Astrocyte of the cerebellum (primary cell): Measurements from ENCODE around the gene RFPL3.

Experiments used
- DNase-seq: peaks from one replicate; pipeline ENCODE4 v3.0.0-alpha.2; 2011; ENCODE audit warnings: low read depth
- H3K4me3 ChIP-seq: 2 replicates; pipeline ENCODE4 v1.5.1; 2011; ENCODE audit warnings: mild to moderate bottlenecking, low read depth, low read length, moderate library complexity
- CTCF ChIP-seq: IDR thresholded peaks from 2 replicates; pipeline ENCODE4 v1.5.1; 2012; ENCODE audit warnings: low read length, low read depth, moderate library complexity, mild to moderate bottlenecking; ENCODE audit errors: missing control alignments
- in situ Hi-C: cut with HindIII; loops from 2 replicates; pipeline ENCODE4 v1.10.0; 2017; ENCODE audit warnings: low sequenced_read_pairs

Gene RFPL3

DNA sequence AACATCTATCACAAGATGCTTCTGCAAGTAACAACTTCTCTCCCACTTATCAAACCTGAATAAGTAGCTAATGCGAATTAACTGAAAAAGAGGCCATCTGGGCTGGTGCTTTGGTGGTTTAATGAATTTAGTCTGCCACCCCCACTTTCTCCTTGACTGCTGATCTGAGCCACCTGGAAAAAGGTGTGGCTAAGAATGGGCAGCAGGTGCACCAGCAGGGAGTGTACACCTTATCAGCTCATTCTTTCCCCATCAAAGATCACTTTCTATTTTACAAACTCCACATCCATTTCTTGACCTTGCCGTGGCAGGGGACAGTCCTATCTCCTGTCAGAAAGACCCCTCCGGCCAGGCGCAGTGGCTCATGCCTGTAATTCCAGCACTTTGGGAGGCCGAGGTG is 6.5 kb downstream of the RFPL3 start:
- no peak for DNase-seq
- TF ChIP-seq CTCF: no peak
- H3K4me3 ChIP-seq: no peak overlapping the region
- in situ Hi-C loops: no loop called here

- TF ChIP-seq CTCF: no peak
- in situ Hi-C loops: no loop called here
- DNase-seq: no peak
- H3K4me3 ChIP-seq: no peak overlapping the region
Measured at GRCh38 chr22:32375678-32376450, 18.2 kb downstream of the RFPL3 start.

- no peak for TF ChIP-seq CTCF
- in situ Hi-C loops: no loop called here
- no peak for DNase-seq
- H3K4me3 ChIP-seq: no peak overlapping the region
Measured at GRCh38 chr22:32376681-32377080, 19.0 kb downstream of the RFPL3 start.

DNA sequence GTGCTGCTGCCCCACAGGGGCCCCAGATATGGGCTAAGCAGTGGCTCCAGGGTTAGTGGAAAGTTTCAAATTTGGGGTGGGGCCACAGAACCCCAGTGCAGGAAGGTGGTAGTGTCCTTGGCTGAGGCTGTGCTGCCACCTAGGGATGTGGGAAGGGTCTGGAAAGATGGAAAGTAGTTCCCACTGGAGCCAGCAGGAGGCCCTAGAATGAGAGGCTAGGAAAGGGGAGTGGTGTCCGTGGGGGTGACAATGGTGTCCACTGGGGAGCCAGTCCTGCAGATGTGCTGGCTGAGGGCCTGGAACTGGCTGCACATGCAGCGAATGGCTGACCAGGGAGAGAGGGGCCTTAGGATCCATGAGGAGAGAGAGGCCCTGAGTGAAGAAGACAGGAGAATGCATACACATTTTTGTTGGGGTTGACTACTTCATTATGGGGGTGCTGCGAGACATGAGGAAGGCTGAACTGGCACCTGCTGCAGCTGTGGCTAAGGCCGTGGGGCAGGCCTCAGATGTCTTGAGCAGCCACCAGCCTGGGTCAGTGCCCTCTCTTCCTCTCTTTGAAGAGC is 21.1 kb downstream of the RFPL3 start:
- no peak overlapping the region for H3K4me3 ChIP-seq
- in situ Hi-C loops: no loop called here
- TF ChIP-seq CTCF: peak; percentile 93
- DNase-seq: no peak

GRCh38 chr22:32380991-32381390 is 23.3 kb downstream of the RFPL3 start:
- in situ Hi-C loops: no loop called here
- no peak for TF ChIP-seq CTCF
- no peak overlapping the region for H3K4me3 ChIP-seq
- no peak for DNase-seq

- in situ Hi-C loops: no loop called here
- no peak overlapping the region for H3K4me3 ChIP-seq
- DNase-seq: no peak
- TF ChIP-seq CTCF: no peak
Measured at GRCh38 chr22:32385681-32386080, 28.0 kb downstream of the RFPL3 start.
